GM12872 (cell line): ENCODE data around the gene CYP4F3.

Experiments used
- CTCF ChIP-seq: IDR thresholded peaks from 3 replicates; pipeline ENCODE4 v1.5.1; 2011; ENCODE audit warnings: low read depth, mild to moderate bottlenecking, low read length, moderate library complexity; ENCODE audit not compliant: insufficient read depth

Gene CYP4F3

GRCh38 chr19:15636026-15636425 lies 4.7 kb upstream of the CYP4F3 start:
- TF ChIP-seq CTCF: no peak

- no peak for TF ChIP-seq CTCF
Observed at GRCh38 chr19:15639596-15639995, 1.1 kb upstream of the CYP4F3 start.

- no peak for TF ChIP-seq CTCF
Observed at GRCh38 chr19:15640904-15641597, 354 bp downstream of the CYP4F3 start.

GRCh38 chr19:15641901-15642491 lies 1.3 kb downstream of the CYP4F3 start:
- TF ChIP-seq CTCF: no peak

GRCh38 chr19:15642807-15643206 lies 2.1 kb downstream of the CYP4F3 start:
- TF ChIP-seq CTCF: no peak

- TF ChIP-seq CTCF: no peak
Observed at GRCh38 chr19:15643387-15643786, 2.7 kb downstream of the CYP4F3 start.

GRCh38 chr19:15644066-15644741 lies 3.5 kb downstream of the CYP4F3 start:
- no peak for TF ChIP-seq CTCF
